Measurements from ENCODE around the gene DLEC1. TPM values are rescaled to one million over a fixed set of nuclear protein-coding genes. Genes with fewer than 3 reads are reported as not detected.

The DLEC1 gene
- total and polyA plus RNA-seq, 9 of the 15 experiments (the other 6 are each of a cell fraction or from before 2014, with no cell fraction given): 0.07 to 0.08 TPM; not detected in 7

GRCh38 chr3:38039899-38040261, 872 bp downstream of the DLEC1 start (continued):
- TF ChIP-seq AFF1 (IDR thresholded peaks at IDR 0.05; ENCODE audit: low read depth in 1 of 2, partially characterized antibody in 2 of 2) (no peak), ZNF224 (CRISPR knock-in tag; IDR thresholded peaks at IDR 0.05) (no peak), HNRNPLL (IDR thresholded peaks at IDR 0.05; ENCODE audit: low read depth, low read length, poor library complexity, severe bottlenecking) (no peak), HOXB6 (CRISPR knock-in tag; IDR thresholded peaks at IDR 0.05; ENCODE audit: borderline replicate concordance) (no peak), ZNF121 (CRISPR knock-in tag; conservative IDR thresholded peaks at IDR 0.05) (no peak), SAFB (IDR thresholded peaks at IDR 0.05; ENCODE audit: borderline replicate concordance, low read depth, low read length) (no peak), ZC3H11A (IDR thresholded peaks at IDR 0.05; ENCODE audit: low read depth, low read length) (no peak), CBX2 (IDR thresholded peaks at IDR 0.05; ENCODE audit: insufficient read depth, low read length, poor library complexity, severe bottlenecking) (no peak), ZKSCAN1 (IDR thresholded peaks at IDR 0.05; ENCODE audit: low read depth, low read length) (no peak), ZNF766 (CRISPR knock-in tag; conservative IDR thresholded peaks at IDR 0.05) (no peak), ZNF511 (CRISPR knock-in tag; IDR thresholded peaks at IDR 0.05) (no peak), SIN3A (IDR thresholded peaks at IDR 0.05; ENCODE audit: borderline replicate concordance in 2 of 2, control insufficient read depth in 1 of 2, low read depth in 2 of 2, low read length in 2 of 2) (no peak), YBX1 (IDR thresholded peaks at IDR 0.05) (no peak), ZNF586 (CRISPR knock-in tag; conservative IDR thresholded peaks at IDR 0.05) (no peak), ZNF23 (CRISPR knock-in tag; IDR thresholded peaks at IDR 0.05) (no peak), MCM3 (IDR thresholded peaks at IDR 0.05) (no peak), ATF7 (IDR thresholded peaks at IDR 0.05) (no peak), ZBTB5 (IDR thresholded peaks at IDR 0.05) (no peak), EWSR1 (IDR thresholded peaks at IDR 0.05; ENCODE audit: borderline replicate concordance, low read depth, partially characterized antibody) (no peak), FOXO4 (CRISPR knock-in tag; IDR thresholded peaks at IDR 0.05) (no peak), TARDBP (IDR thresholded peaks at IDR 0.05) (no peak), KLF13 (tag; IDR thresholded peaks at IDR 0.05; ENCODE audit: borderline replicate concordance, low read depth) (no peak), HNRNPUL1 (IDR thresholded peaks at IDR 0.05; ENCODE audit: low read length) (no peak)
